ENCODE measurements around the gene LY9.

- TF ChIP-seq POLR2A (IDR thresholded peaks at IDR 0.05; ENCODE audit: low read depth, low read length) (no peak), POLR2AphosphoS5 (IDR thresholded peaks at IDR 0.05; ENCODE audit: low read depth, low read length) (no peak)
Measured at GRCh38 chr1:160794376-160794775, 1.6 kb upstream of the LY9 start.

All from GM12892 (cell line).